Epithelial cell of proximal tubule (primary cell): Measurements from ENCODE around the gene CD96. TPM values are rescaled to one million over a fixed set of nuclear protein-coding genes. Genes with fewer than 3 reads are reported as not detected.

Experiments used
- DNase-seq: peaks from one replicate; pipeline ENCODE4 v3.0.0-alpha.2; 2011; ENCODE audit warnings: low read depth
- H3K4me3 ChIP-seq: 2 replicates; pipeline ENCODE4 v1.5.1; 2011; ENCODE audit warnings: low read depth, mild to moderate bottlenecking, low read length
- total RNA-seq: library from RNA; depleted of rRNA; stranded (reverse); fragments of >200 nt; gene quantifications from 2 replicates; pipeline ENCODE4 v1.2.3, GENCODE V29; 2015
- TF ChIP-seq, protein P1 (sequence below): conservative IDR thresholded peaks from 2 replicates; pipeline ENCODE4 v1.5.1; 2012; ENCODE audit warnings: low read depth, mild to moderate bottlenecking, low read length

CD96 gene
- total RNA-seq, 1 donor from 2014 or later: not detected

GRCh38 chr3:111582120-111582474, 40.1 kb downstream of the CD96 start:
- TF ChIP-seq, protein P1, sequence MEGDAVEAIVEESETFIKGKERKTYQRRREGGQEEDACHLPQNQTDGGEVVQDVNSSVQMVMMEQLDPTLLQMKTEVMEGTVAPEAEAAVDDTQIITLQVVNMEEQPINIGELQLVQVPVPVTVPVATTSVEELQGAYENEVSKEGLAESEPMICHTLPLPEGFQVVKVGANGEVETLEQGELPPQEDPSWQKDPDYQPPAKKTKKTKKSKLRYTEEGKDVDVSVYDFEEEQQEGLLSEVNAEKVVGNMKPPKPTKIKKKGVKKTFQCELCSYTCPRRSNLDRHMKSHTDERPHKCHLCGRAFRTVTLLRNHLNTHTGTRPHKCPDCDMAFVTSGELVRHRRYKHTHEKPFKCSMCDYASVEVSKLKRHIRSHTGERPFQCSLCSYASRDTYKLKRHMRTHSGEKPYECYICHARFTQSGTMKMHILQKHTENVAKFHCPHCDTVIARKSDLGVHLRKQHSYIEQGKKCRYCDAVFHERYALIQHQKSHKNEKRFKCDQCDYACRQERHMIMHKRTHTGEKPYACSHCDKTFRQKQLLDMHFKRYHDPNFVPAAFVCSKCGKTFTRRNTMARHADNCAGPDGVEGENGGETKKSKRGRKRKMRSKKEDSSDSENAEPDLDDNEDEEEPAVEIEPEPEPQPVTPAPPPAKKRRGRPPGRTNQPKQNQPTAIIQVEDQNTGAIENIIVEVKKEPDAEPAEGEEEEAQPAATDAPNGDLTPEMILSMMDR: no peak
- DNase-seq: peak; percentile 88
- no peak overlapping the region for H3K4me3 ChIP-seq

GRCh38 chr3:111584744-111585143, 42.7 kb downstream of the CD96 start:
- H3K4me3 ChIP-seq: no peak overlapping the region
- DNase-seq: no peak
- TF ChIP-seq, protein P1: no peak

GRCh38 chr3:111585217-111585616, 43.2 kb downstream of the CD96 start:
- TF ChIP-seq, protein P1: no peak
- peak; percentile 78 for DNase-seq
- no peak overlapping the region for H3K4me3 ChIP-seq

DNA sequence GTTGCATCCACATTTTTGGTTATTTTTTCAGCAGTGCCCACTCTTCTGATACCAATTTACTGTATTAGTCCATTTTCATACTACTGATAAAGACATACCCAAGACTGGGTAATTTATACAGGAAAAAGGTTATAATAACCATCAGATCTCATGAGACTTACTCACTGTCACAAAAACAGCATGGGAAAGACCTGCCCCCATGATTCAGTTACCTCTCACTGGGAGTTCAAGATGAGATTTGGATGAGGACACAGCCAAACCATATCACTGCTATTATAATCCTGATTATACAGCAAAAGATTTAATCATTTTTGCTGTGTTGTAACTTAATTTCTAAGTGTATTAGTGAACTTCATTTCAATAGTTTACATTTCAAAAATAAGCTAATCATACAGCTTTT, 46.5 kb downstream of the CD96 start:
- DNase-seq: no peak
- TF ChIP-seq, protein P1: no peak

DNA sequence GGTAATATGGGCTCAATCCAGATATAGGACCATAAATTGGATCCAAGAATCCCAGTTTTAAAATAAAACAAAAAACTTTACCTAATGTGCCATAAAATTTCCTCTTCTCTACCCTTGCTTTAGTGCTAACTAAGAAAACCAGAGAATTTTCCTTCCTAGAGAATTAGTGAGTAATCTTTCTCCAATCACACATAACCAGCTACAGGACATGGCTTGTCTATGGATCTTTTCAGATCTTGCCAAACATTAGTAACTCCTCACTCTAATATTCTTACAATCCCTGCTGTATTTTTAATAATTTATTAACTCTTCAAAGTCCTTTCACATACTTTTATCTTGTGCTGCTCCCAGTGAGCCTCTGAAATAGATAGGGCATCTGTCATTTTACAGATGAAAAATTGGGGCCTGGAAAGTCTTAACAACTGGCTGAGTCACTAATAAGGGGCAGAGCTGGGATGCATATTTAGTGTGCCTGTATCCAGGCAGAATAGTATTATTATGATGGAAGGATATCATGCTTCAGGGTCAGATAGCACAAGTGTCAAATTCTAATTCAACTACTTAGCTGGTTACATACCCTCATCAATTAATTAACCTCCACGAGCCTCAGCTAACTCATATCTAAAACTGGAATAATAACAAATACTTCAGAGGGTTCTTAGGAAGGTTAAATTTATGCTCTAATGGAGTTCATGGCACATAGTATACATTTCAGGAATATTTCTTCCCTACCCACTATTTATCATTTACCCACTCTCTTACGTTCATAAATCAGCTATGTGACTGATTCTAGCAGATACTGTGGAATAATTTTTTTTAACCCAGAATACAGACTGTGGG, 47.5 kb downstream of the CD96 start:
- H3K4me3 ChIP-seq: no peak overlapping the region
- no peak for DNase-seq
- TF ChIP-seq, protein P1: no peak

More for the DNA sequence above, 46.5 kb downstream of the CD96 start:
- H3K4me3 ChIP-seq: no peak overlapping the region

DNA sequence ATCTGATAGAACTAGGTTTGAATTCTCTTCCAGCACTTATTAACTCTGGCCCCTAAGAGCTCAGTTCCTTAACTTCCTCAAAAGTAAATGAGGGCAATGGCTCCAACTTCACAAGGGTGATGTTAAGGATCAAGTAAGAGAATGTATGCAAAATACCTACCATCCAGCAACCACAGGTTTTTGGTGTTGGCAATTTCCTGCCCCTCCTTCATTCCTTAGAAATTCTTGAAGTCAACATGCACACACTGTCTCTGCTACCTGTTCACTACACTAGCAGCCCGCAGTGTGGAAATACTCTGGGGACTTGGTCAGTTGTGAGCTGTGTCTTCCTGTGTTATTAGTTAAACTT, 48.1 kb downstream of the CD96 start:
- TF ChIP-seq, protein P1: no peak
- DNase-seq: no peak
- no peak overlapping the region for H3K4me3 ChIP-seq

DNA sequence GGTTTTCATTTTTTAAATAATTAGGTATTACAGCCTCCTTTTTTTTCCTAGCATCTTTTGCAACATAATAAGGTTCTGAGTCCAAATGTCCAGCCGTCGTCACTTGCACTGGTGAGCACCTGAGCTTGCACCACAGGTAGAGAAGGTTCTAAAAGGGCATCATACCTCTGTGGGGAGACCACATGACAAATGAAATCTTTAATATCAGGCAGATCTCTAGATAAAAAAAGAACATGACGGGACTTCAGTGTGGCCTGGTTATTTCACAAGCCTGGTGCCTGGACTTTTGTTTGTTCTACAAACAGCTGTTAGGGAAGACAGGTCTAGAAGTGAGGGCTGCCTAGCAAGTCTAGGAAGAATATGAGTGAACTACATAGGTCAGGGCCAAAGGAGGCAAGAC, 49.6 kb downstream of the CD96 start:
- TF ChIP-seq, protein P1: no peak
- no peak for DNase-seq
- H3K4me3 ChIP-seq: no peak overlapping the region
